DND-41 (cell line): Measurements from ENCODE around the gene DLST.

Experiments used
- EZH2 ChIP-seq: IDR thresholded peaks from 3 replicates; pipeline ENCODE4 v1.6.1; 2012; ENCODE audit warnings: borderline replicate concordance, low read depth, mild to moderate bottlenecking, moderate library complexity, low read length, inconsistent platforms; ENCODE audit not compliant: severe bottlenecking
- TF ChIP-seq, protein P1 (sequence below): IDR thresholded peaks from 2 replicates; pipeline ENCODE4 v1.5.1; 2012; ENCODE audit warnings: borderline replicate concordance, low read length, moderate library complexity, mild to moderate bottlenecking; ENCODE audit not compliant: poor library complexity, severe bottlenecking; ENCODE audit errors: extremely low read depth

DNA sequence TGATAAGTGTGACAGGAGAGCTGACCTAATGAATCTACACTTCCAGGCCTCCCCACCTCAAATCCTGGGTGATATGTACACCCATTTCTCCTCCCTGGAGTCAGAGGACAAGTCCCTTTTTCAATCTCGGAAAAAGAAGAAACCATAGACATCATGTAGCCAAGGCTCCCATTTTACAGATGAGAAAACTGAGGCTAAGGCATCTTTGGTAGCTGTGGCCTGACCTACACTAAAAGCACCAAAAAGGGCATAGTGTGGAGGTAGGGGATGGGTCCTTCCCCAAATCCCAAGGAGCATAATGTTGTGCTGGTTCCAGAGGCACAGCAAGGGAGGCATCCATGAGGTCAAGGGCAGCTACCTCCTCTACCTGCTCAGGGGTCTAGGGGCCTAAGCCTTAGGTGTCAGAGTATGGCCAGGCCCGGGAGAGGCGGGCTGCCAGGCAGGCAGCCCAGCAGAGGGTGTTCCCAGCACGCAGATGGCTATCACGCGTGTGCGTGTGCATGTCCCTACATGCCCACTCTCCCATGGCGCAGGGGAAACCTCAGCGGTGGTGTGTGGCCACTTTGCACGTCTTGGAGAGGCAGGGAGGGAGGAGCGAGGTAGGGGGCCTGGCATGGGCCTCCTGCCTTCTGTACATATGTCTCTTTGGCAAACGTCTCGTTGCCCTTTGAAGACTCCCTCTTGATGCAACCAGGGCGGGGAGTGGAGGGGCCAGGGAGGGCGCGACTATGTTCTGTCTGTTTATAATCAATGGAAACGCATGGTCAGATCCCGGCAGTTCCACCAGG lies 71.2 kb downstream of the DLST start:
- TF ChIP-seq, protein P1, sequence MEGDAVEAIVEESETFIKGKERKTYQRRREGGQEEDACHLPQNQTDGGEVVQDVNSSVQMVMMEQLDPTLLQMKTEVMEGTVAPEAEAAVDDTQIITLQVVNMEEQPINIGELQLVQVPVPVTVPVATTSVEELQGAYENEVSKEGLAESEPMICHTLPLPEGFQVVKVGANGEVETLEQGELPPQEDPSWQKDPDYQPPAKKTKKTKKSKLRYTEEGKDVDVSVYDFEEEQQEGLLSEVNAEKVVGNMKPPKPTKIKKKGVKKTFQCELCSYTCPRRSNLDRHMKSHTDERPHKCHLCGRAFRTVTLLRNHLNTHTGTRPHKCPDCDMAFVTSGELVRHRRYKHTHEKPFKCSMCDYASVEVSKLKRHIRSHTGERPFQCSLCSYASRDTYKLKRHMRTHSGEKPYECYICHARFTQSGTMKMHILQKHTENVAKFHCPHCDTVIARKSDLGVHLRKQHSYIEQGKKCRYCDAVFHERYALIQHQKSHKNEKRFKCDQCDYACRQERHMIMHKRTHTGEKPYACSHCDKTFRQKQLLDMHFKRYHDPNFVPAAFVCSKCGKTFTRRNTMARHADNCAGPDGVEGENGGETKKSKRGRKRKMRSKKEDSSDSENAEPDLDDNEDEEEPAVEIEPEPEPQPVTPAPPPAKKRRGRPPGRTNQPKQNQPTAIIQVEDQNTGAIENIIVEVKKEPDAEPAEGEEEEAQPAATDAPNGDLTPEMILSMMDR = no peak
- no peak for TF ChIP-seq EZH2
